K562 (cell line): ENCODE data around the gene FCGBP.

ENCODE experiments used
- BRD4 ChIP-seq: fragments of 200-600 bp; sonication (generic); IDR thresholded peaks from 2 replicates; pipeline ENCODE4 v1.6.1; 2017; ENCODE audit warnings: inconsistent platforms
- EZH2 ChIP-seq: IDR thresholded peaks from 2 replicates; pipeline ENCODE4 v1.6.1; 2012; ENCODE audit warnings: low read depth, mild to moderate bottlenecking, inconsistent platforms, low read length, borderline replicate concordance
- HMG20B ChIP-seq: fragments of 250-450 bp; sonication (Bioruptor Pico); IDR thresholded peaks from 2 replicates; pipeline ENCODE4 v1.5.0; 2021; ENCODE audit warnings: mild to moderate bottlenecking
- JUND ChIP-seq, 2 experiments: IDR thresholded peaks; 2 replicates in 1 of 2; 3 replicates in 1 of 2; pipeline ENCODE4 v1.6.1; 2011; ENCODE audit warnings: borderline replicate concordance in 2 of 2, low read depth in 2 of 2, low read length in 2 of 2, improper control_type of control experiment in 1 of 2, missing biosample characterization in 1 of 2, missing genetic modification characterization in 1 of 2, missing genetic modification reagents in 1 of 2
- POLR2A ChIP-seq: fragments of 450-650 bp; conservative IDR thresholded peaks from 2 replicates; pipeline ENCODE4 v1.6.1; 2016
- PRMT5 ChIP-seq: sonication (generic); formaldehyde crosslinking; IDR thresholded peaks from 2 replicates; pipeline ENCODE4 v1.5.0; 2020; ENCODE audit warnings: missing genetic modification reagents
- RAD21 ChIP-seq, 2 experiments: fragments of 250-450 bp in 1 of 2; fragments of 450-650 bp in 1 of 2; sonication (Bioruptor Pico) in 1 of 2; formaldehyde crosslinking in 1 of 2; IDR thresholded peaks in 1 of 2; conservative IDR thresholded peaks in 1 of 2; 2 replicates each; pipeline versions ENCODE4 v1.4.0 to v1.8.0; 2020 to 2022; ENCODE audit warnings: mild to moderate bottlenecking in 2 of 2, moderate library complexity in 1 of 2
- SOX6 ChIP-seq: fragments of 450-650 bp; IDR thresholded peaks from 2 replicates; pipeline ENCODE4 v1.6.1; 2014; ENCODE audit warnings: mild to moderate bottlenecking
- TF ChIP-seq, protein P1 (sequence below), 2 experiments: fragments of 450-650 bp; IDR thresholded peaks; 2 replicates each; pipeline ENCODE4 v1.6.1; 2018; ENCODE audit warnings: mild to moderate bottlenecking in 2 of 2, low read depth in 1 of 2; ENCODE audit not compliant: partially characterized antibody in 2 of 2
- TF ChIP-seq, protein P2 (sequence below): fragments of 250-450 bp; sonication (Bioruptor Pico); IDR thresholded peaks from 2 replicates; pipeline ENCODE4 v1.5.0; 2022; ENCODE audit warnings: mild to moderate bottlenecking

DNA sequence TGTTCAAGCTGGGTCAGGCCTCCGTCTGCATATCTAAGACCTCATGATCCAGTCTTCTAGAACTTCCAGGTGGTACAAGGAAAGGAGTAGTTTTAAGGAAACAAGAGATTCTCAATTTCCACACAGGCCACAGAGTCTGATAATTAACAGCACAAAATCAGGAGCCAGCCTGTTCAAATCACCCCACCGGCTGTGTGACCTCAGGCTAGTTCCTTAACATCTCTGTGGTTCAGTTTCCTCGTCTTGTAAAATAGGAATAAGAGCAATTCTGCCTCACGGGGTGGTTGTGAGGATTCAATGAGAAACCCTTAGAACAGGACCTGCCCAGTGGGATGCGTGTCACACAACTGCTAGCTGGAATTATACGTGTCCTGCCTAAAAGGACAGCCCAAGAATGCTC lies 25.6 kb downstream of the FCGBP start:
- TF ChIP-seq, protein P1, sequence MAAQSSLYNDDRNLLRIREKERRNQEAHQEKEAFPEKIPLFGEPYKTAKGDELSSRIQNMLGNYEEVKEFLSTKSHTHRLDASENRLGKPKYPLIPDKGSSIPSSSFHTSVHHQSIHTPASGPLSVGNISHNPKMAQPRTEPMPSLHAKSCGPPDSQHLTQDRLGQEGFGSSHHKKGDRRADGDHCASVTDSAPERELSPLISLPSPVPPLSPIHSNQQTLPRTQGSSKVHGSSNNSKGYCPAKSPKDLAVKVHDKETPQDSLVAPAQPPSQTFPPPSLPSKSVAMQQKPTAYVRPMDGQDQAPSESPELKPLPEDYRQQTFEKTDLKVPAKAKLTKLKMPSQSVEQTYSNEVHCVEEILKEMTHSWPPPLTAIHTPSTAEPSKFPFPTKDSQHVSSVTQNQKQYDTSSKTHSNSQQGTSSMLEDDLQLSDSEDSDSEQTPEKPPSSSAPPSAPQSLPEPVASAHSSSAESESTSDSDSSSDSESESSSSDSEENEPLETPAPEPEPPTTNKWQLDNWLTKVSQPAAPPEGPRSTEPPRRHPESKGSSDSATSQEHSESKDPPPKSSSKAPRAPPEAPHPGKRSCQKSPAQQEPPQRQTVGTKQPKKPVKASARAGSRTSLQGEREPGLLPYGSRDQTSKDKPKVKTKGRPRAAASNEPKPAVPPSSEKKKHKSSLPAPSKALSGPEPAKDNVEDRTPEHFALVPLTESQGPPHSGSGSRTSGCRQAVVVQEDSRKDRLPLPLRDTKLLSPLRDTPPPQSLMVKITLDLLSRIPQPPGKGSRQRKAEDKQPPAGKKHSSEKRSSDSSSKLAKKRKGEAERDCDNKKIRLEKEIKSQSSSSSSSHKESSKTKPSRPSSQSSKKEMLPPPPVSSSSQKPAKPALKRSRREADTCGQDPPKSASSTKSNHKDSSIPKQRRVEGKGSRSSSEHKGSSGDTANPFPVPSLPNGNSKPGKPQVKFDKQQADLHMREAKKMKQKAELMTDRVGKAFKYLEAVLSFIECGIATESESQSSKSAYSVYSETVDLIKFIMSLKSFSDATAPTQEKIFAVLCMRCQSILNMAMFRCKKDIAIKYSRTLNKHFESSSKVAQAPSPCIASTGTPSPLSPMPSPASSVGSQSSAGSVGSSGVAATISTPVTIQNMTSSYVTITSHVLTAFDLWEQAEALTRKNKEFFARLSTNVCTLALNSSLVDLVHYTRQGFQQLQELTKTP (IDR thresholded peaks at IDR 0.05; ENCODE audit: low read depth in 1 of 2, partially characterized antibody in 2 of 2) = no peak
- no peak for TF ChIP-seq HMG20B
- TF ChIP-seq, protein P2, sequence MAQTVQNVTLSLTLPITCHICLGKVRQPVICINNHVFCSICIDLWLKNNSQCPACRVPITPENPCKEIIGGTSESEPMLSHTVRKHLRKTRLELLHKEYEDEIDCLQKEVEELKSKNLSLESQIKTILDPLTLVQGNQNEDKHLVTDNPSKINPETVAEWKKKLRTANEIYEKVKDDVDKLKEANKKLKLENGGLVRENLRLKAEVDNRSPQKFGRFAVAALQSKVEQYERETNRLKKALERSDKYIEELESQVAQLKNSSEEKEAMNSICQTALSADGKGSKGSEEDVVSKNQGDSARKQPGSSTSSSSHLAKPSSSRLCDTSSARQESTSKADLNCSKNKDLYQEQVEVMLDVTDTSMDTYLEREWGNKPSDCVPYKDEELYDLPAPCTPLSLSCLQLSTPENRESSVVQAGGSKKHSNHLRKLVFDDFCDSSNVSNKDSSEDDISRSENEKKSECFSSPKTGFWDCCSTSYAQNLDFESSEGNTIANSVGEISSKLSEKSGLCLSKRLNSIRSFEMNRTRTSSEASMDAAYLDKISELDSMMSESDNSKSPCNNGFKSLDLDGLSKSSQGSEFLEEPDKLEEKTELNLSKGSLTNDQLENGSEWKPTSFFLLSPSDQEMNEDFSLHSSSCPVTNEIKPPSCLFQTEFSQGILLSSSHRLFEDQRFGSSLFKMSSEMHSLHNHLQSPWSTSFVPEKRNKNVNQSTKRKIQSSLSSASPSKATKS = no peak
- TF ChIP-seq RAD21 (CRISPR knock-in tag; conservative IDR thresholded peaks at IDR 0.05 in 1 of 2, IDR thresholded peaks at IDR 0.05 in 1 of 2) = no peak
- TF ChIP-seq PRMT5 (CRISPR knock-in tag) = no peak
- TF ChIP-seq JUND (IDR thresholded peaks at IDR 0.05; ENCODE audit: borderline replicate concordance, low read depth, low read length) = no peak
- no peak for TF ChIP-seq JUND (tag; IDR thresholded peaks at IDR 0.05; ENCODE audit: borderline replicate concordance, low read depth, low read length)
- no peak for TF ChIP-seq EZH2
- TF ChIP-seq BRD4 = no peak
- no peak for TF ChIP-seq SOX6
- TF ChIP-seq POLR2A = no peak
